ENCODE results near the gene UNCX. TPM values are rescaled to one million over a fixed set of nuclear protein-coding genes. Genes with fewer than 3 reads are reported as not detected.
"Not testable (repeated sequence)": the region's sequence is repeated elsewhere in the genome, so short reads cannot be mapped to it uniquely, and the experiment has no call there.

Gene UNCX
- total and polyA plus RNA-seq, 9 donors = not detected

DNA sequence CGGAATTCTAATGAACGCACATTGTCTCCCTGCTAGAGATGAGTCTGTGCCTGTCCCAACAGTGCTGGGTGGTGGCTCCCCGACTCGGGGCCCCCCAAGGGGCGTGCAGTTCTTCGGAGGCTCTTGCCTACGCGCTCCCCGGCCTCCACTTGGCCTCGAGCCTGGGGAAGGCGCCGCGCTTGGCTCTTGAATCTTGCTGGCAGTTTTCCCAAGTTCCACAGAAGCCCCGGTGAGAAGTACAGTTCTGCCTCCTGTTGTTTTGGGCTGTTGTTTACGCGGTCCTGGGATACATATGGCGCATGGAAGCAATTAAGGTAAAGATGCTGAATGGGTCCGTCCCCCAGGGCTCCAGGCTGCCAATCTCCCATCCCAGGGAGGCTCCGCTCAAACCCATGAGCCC lies 32.6 kb upstream of the UNCX start:
- H3K4me1 ChIP-seq (ENCODE audit: control insufficient read depth, insufficient read depth, low read length) = peaks cover 15% of the 10 kb centered on the region
- no peaks in the 10 kb centered on the region for H3K36me3 ChIP-seq (ENCODE audit: control insufficient read depth, insufficient read depth, low read length)
- peaks cover 26% of the 10 kb centered on the region for H3K27me3 ChIP-seq (ENCODE audit: control insufficient read depth, insufficient read depth, low read length)
- DNase-seq = peak; percentile 65
- no peaks in the 10 kb centered on the region for H3K9me3 ChIP-seq (replicated peaks; ENCODE audit: control insufficient read depth, low read depth, low read length)
- 16% methylated on average over 17 of the region's 19 CpGs for WGBS (ENCODE audit: insufficient coverage)
- H3K27ac ChIP-seq (ENCODE audit: low read length) = no peak overlapping the region
- H3K4me3 ChIP-seq (ENCODE audit: low read length) = no peak overlapping the region

DNA sequence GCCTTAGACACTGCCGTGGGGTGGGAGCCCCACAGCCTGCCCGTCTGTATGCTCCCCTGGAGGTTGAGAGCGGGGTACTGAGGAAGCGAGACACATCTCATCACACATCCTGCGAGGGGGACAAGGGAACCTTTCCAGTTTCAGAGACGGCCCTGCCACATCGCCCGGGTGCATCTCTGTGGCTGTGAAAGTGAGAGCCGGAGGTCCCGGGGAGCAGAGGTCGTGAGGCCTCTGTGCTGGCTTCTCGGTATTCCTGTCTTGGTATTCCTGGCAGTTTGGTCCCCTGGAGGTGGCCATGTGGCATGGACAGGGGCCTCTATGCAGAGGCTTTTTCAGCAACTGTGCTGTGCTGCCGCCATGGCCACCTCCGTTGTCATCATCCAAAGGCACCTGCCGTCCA lies 30.8 kb upstream of the UNCX start:
- Histone ChIP-seq H3K9me3 (replicated peaks; ENCODE audit: control insufficient read depth, low read depth, low read length) (no peaks in the 10 kb centered on the region), H3K36me3 (ENCODE audit: control insufficient read depth, insufficient read depth, low read length) (no peaks in the 10 kb centered on the region), H3K27ac (ENCODE audit: low read length) (no peak overlapping the region), H3K4me1 (ENCODE audit: control insufficient read depth, insufficient read depth, low read length) (peaks cover 15% of the 10 kb centered on the region), H3K27me3 (ENCODE audit: control insufficient read depth, insufficient read depth, low read length) (peaks cover 24% of the 10 kb centered on the region), H3K4me3 (ENCODE audit: low read length) (no peak overlapping the region)
- 82% methylated on average over 10 of the region's 15 CpGs for WGBS (ENCODE audit: insufficient coverage)
- no peak for DNase-seq

DNA sequence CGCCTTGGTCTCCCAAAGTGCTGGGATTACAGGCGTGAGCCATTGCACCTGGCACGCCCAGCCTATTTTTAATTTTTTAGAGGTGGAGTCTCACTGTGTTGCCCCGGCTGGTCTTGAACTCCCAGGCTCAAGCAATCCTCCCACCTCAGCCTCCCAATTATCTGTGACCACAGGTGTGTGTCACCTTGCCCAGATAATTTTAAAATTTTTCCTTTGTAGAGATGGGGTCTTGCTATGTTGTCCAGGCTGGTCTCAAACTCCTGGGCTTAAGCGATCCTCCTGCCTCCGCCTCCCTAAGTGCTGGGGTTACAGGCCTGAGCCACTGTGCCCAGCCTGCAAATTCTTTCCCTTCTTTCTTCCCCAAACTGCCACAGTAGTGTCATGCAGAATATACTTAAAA lies 29.8 kb upstream of the UNCX start:
- not testable (repeated sequence) for DNase-seq; H3K9me3 ChIP-seq (replicated peaks; ENCODE audit: control insufficient read depth, low read depth, low read length); H3K4me3 ChIP-seq (ENCODE audit: low read length); H3K27ac ChIP-seq (ENCODE audit: low read length); H3K36me3 ChIP-seq (ENCODE audit: control insufficient read depth, insufficient read depth, low read length)
- Histone ChIP-seq H3K27me3 (ENCODE audit: control insufficient read depth, insufficient read depth, low read length) (peaks cover 21% of the 10 kb centered on the region), H3K4me1 (ENCODE audit: control insufficient read depth, insufficient read depth, low read length) (peaks cover 14% of the 10 kb centered on the region)
- no CpG with 5 or more reads among the region's 6 CpGs for WGBS (ENCODE audit: insufficient coverage)

GRCh38 chr7:1204460-1205140 lies 28.1 kb upstream of the UNCX start:
- H3K36me3 ChIP-seq (ENCODE audit: control insufficient read depth, insufficient read depth, low read length) = no peaks in the 10 kb centered on the region
- H3K27me3 ChIP-seq (ENCODE audit: control insufficient read depth, insufficient read depth, low read length) = peaks cover 29% of the 10 kb centered on the region
- no peak for DNase-seq
- H3K9me3 ChIP-seq (replicated peaks; ENCODE audit: control insufficient read depth, low read depth, low read length) = no peaks in the 10 kb centered on the region
- H3K4me3 ChIP-seq (ENCODE audit: low read length) = no peak overlapping the region
- WGBS (ENCODE audit: insufficient coverage) = 43% methylated on average over 6 of the region's 19 CpGs
- peaks cover 12% of the 10 kb centered on the region for H3K4me1 ChIP-seq (ENCODE audit: control insufficient read depth, insufficient read depth, low read length)
- no peak overlapping the region for H3K27ac ChIP-seq (ENCODE audit: low read length)

DNA sequence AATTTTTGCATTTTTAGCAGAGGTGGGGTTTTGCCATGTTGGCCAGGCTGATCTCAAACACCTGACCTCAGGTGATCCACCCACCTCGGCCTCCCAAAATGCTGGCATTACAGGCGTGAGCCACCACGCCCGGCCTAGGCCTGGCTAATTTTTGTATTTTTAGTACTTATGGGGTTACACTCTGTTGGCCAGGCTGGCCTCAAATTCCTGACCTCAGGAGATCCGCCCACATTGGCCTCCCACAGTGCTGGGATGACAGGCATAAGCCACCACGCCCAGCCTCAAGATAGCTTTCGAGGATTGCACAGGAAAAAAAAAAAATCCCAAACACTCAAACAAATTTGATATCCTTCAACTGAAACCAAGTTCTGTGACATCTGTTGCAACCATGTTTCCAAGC lies 26.9 kb upstream of the UNCX start:
- H3K4me1 ChIP-seq (ENCODE audit: control insufficient read depth, insufficient read depth, low read length) = peaks cover 10% of the 10 kb centered on the region
- H3K27me3 ChIP-seq (ENCODE audit: control insufficient read depth, insufficient read depth, low read length) = peaks cover 35% of the 10 kb centered on the region
- WGBS (ENCODE audit: insufficient coverage) = 75% methylated on average over 2 of the region's 7 CpGs
- not testable (repeated sequence) for H3K36me3 ChIP-seq (ENCODE audit: control insufficient read depth, insufficient read depth, low read length); DNase-seq; H3K27ac ChIP-seq (ENCODE audit: low read length); H3K9me3 ChIP-seq (replicated peaks; ENCODE audit: control insufficient read depth, low read depth, low read length); H3K4me3 ChIP-seq (ENCODE audit: low read length)

- Histone ChIP-seq H3K27ac (ENCODE audit: low read length) (no peak overlapping the region), H3K27me3 (ENCODE audit: control insufficient read depth, insufficient read depth, low read length) (peaks cover 54% of the 10 kb centered on the region), H3K4me3 (ENCODE audit: low read length) (no peak overlapping the region), H3K36me3 (ENCODE audit: control insufficient read depth, insufficient read depth, low read length) (no peaks in the 10 kb centered on the region), H3K9me3 (replicated peaks; ENCODE audit: control insufficient read depth, low read depth, low read length) (no peaks in the 10 kb centered on the region), H3K4me1 (ENCODE audit: control insufficient read depth, insufficient read depth, low read length) (peaks cover 18% of the 10 kb centered on the region)
- 72% methylated on average over 14 of the region's 14 CpGs for WGBS (ENCODE audit: insufficient coverage)
- DNase-seq = no peak
These were observed 23.6 kb upstream of the UNCX start for GRCh38 chr7:1209097-1209496.

DNA sequence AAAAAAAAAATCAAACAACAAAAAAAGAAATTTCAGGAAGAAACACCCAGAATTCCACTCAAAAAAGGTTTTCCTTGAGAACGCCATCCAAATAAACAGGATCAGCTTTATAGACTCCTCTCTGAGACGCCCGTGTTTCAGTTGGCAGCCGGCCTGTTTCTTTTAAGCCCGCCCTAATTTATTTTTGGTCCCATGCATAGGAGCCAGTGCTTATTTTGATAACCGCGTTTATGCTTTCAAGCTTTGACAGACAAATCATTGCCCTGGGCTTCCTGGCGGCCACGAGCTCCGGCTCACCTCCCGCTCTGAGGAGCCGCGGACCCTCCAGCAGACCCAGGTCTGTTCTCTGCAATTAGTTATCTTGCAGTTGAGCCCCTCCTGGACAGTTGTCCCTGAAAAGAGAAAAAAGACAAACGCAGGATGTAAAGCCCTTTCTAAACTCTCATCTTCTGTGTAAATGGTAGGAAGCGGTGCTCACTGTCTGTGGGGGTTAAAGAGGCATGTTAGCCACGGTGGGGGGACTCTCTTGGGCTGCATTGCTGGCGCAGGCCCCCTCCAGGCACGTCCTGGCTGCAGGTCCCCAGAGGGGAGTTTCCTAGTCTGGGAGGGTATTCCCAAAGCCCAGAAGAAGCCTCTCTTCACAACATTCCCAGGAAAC lies 22.2 kb upstream of the UNCX start:
- no peaks in the 10 kb centered on the region for H3K9me3 ChIP-seq (replicated peaks; ENCODE audit: control insufficient read depth, low read depth, low read length)
- WGBS (ENCODE audit: insufficient coverage) = 9% methylated on average over 14 of the region's 18 CpGs

GRCh38 chr7:1210979-1211608 lies 21.6 kb upstream of the UNCX start:
- 16% methylated on average over 33 of the region's 35 CpGs for WGBS (ENCODE audit: insufficient coverage)
- Histone ChIP-seq H3K27ac (ENCODE audit: low read length) (no peak overlapping the region), H3K9me3 (replicated peaks; ENCODE audit: control insufficient read depth, low read depth, low read length) (no peaks in the 10 kb centered on the region), H3K36me3 (ENCODE audit: control insufficient read depth, insufficient read depth, low read length) (no peaks in the 10 kb centered on the region), H3K27me3 (ENCODE audit: control insufficient read depth, insufficient read depth, low read length) (peaks cover 67% of the 10 kb centered on the region), H3K4me1 (ENCODE audit: control insufficient read depth, insufficient read depth, low read length) (peaks cover 13% of the 10 kb centered on the region), H3K4me3 (ENCODE audit: low read length) (no peak overlapping the region)
- DNase-seq = no peak

More for the DNA sequence above, 22.2 kb upstream of the UNCX start:
- Histone ChIP-seq H3K27ac (ENCODE audit: low read length) (no peak overlapping the region), H3K4me3 (ENCODE audit: low read length) (no peak overlapping the region), H3K36me3 (ENCODE audit: control insufficient read depth, insufficient read depth, low read length) (no peaks in the 10 kb centered on the region), H3K4me1 (ENCODE audit: control insufficient read depth, insufficient read depth, low read length) (peaks cover 13% of the 10 kb centered on the region), H3K27me3 (ENCODE audit: control insufficient read depth, insufficient read depth, low read length) (peaks cover 64% of the 10 kb centered on the region)
- peak; percentile 55 for DNase-seq

- H3K4me3 ChIP-seq (ENCODE audit: low read length) = no peak overlapping the region
- 59% methylated on average over 10 of the region's 11 CpGs for WGBS (ENCODE audit: insufficient coverage)
- H3K27me3 ChIP-seq (ENCODE audit: control insufficient read depth, insufficient read depth, low read length) = peaks cover 68% of the 10 kb centered on the region
- H3K36me3 ChIP-seq (ENCODE audit: control insufficient read depth, insufficient read depth, low read length) = no peaks in the 10 kb centered on the region
- H3K9me3 ChIP-seq (replicated peaks; ENCODE audit: control insufficient read depth, low read depth, low read length) = no peaks in the 10 kb centered on the region
- no peak for DNase-seq
- H3K4me1 ChIP-seq (ENCODE audit: control insufficient read depth, insufficient read depth, low read length) = peaks cover 13% of the 10 kb centered on the region
- no peak overlapping the region for H3K27ac ChIP-seq (ENCODE audit: low read length)
These were observed 21.1 kb upstream of the UNCX start for GRCh38 chr7:1211611-1212010.

DNA sequence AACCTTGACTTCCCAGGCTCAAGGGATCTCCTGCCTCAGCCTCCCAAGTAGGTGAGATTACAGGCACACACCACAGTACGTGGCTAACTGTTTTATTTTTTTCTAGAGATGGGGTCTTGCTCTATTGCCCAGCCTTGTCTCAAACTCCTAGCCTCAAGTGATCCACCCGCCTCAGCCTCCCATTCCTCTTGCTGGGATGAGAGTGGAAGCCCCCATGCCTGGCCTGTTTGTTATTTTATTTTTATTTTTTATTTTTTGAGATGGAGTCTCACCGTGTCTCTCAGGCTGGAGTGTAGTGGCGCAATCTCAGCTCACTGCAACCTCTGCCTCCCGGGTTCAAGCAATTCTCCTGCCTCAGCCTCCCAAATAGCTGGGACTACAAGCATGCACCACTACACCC lies 20.6 kb upstream of the UNCX start:
- no CpG with 5 or more reads among the region's 5 CpGs for WGBS (ENCODE audit: insufficient coverage)
- peaks cover 68% of the 10 kb centered on the region for H3K27me3 ChIP-seq (ENCODE audit: control insufficient read depth, insufficient read depth, low read length)

More for the DNA sequence above, 20.6 kb upstream of the UNCX start:
- H3K9me3 ChIP-seq (replicated peaks; ENCODE audit: control insufficient read depth, low read depth, low read length); H3K4me3 ChIP-seq (ENCODE audit: low read length); DNase-seq; H3K27ac ChIP-seq (ENCODE audit: low read length); H3K36me3 ChIP-seq (ENCODE audit: control insufficient read depth, insufficient read depth, low read length): not testable (repeated sequence)
- H3K4me1 ChIP-seq (ENCODE audit: control insufficient read depth, insufficient read depth, low read length) = peaks cover 13% of the 10 kb centered on the region

Measured in muscle of leg (tissue), 11 donors.